K562 treated with DMSO at 1 percent for 12 hours (cell line): ENCODE results near the gene LRRC31. TPM values are rescaled to one million over a fixed set of nuclear protein-coding genes. Genes with fewer than 3 reads are reported as not detected.

ENCODE experiments used
- total RNA-seq: library from RNA; unstranded; fragments of 300-600 nt; gene quantifications from 2 replicates; pipeline ENCODE4 v1.2.3, GENCODE V29; 2022; ENCODE audit not compliant: insufficient read depth

LRRC31 gene
- total RNA-seq = not detected in 2 replicates

DNA sequence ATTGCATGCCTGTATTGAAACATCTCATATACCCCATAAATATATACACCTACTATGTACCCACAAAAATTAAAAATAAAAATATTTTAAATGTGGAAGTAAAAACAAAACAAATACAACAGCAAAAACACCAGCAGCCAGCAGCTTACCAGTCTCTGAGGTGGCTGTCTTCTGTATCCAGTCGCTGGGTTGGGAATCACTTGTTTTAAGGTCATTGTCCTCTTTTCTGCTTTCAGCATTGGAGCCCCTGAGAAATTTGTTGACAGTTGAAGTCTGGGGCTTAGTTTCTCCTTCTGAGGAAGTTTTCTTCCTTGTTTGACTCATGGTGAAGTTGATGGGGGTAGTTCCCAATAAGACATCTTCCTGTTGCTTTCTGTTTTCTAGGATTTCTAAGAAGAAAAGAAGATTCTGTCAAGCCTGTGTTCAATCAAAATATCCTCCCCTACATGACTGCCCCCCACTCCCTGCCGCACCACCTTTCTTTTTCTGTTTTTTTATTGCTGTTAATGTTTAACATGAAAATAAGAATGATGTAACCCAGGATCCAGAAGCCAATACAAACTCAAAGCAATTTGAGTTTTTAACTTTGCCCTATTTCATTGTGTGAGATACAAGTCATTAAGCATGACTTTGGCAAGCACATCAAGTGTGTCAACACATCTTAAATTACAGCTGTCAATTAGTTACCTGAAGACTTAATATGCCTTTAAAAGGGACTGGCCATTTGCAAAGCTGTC is at the start of gene LRRC31:
TSS of gene LRRC31 (minus strand) at position 452 of the 737 bp plus-strand sequence. CDS start at position 324, 128 bp downstream.

DNA sequence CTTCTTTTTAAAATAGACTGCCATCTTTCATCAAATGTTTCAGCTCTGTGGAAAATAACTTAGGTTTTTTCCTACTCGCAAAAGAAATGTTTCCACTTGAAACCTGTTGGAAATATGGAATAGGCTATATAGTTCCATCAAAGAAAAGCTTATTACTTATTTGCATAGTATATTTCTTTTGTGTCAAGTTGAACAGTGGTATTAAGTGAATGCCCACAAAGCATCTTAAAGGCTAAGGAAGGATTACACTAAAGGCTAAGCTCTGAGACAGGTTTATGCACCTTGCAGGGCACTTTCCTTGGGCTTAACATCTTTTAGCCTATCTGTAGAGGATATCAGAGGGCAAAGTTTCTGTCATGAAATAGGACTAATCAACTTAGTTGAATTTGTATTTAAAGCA is 41.5 kb upstream of the LRRC31 start, which contains the start of gene SAMD7:
TSS of gene SAMD7 (plus strand) at position 301 of the 400 bp plus-strand sequence. CDS start 7,927 bp downstream, outside the sequence.

DNA sequence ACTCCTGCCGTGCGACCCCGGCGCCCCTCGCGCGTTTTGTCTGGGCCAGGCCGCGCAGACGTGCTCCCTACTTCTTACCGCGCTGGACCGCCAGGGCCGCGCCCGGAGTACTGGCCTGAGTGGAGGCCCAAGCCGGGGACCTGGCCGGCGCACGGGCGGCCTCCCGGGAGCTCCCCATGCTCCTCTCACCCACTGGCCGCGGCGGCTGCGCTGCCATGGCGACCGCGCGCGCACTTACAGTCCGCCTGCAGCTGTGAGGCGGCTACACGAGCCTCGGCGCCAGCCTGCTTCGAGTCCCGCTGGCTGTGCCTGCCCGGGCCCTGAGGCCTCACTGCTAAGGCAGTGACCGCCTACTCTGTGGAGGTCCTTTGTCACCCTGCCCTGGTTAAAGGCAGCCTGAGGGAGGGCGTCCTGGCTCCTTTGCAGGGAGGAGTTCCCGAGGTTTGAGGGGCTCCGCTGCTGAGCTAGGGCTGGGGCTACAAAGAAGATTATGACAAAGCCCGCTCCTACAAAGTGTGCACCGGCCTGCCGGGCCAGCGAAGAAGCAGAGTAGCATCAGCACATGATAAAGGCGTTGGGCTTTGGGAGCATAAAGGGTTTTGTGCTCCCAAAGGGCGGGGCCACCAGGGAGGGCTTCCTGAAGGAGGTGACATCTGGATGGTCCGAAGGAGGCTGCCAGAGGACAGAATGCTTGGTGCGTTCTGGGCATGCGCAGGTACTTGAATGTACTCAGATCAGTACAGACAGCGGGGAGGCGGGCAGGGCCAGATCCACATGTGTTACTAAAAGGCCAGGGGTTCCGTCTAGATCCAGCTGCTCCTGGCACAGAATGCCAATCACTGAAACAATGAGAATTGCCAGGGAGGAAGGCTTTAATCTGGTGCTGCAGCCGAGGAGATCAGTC is 57.2 kb downstream of the LRRC31 start, which contains the start of the genes LRRC34 and LRRIQ4:
TSS of gene LRRC34 (minus strand) at position 573 of the 904 bp plus-strand sequence. CDS start at position 217, 356 bp downstream.
TSS of gene LRRIQ4 (plus strand) at position 539 of the 904 bp plus-strand sequence. CDS start 9,052 bp downstream, outside the sequence.

Other genes with a start within 250 kb of the LRRC31 start
- gene MECOM, start 206.2 kb downstream of the LRRC31 start, total RNA-seq = 1.9 and 9.6 TPM in 2 replicates
- not detected in 2 replicates for gene TERC, start 104.9 kb downstream of the LRRC31 start, total RNA-seq
- gene ACTRT3, start 100.4 kb downstream of the LRRC31 start, total RNA-seq = not detected in 2 replicates
- gene MYNN, start 96.5 kb downstream of the LRRC31 start, total RNA-seq = 4.3 and 9.0 TPM in 2 replicates
- gene LRRIQ4, start 57.1 kb downstream of the LRRC31 start, total RNA-seq = not detected in 2 replicates
- gene LRRC34, start 57.0 kb downstream of the LRRC31 start, total RNA-seq = not detected in 2 replicates
- not detected in 2 replicates for gene SAMD7, start 41.6 kb upstream of the LRRC31 start, total RNA-seq
- 39.4 and 46.7 TPM in 2 replicates for gene SEC62, start 96.9 kb upstream of the LRRC31 start, total RNA-seq
- 4.9 and 12.4 TPM in 2 replicates for gene GPR160, start 168.1 kb upstream of the LRRC31 start, total RNA-seq